K562 (cell line): ENCODE data around the gene MPC2. TPM values are rescaled to one million over a fixed set of nuclear protein-coding genes. Genes with fewer than 3 reads are reported as not detected.

Experiments
- BCOR ChIP-seq: fragments of 450-650 bp; IDR thresholded peaks from 2 replicates; pipeline ENCODE4 v1.6.1; 2016
- CBFA2T2 ChIP-seq: fragments of 450-650 bp; conservative IDR thresholded peaks from 2 replicates; pipeline ENCODE4 v1.6.1; 2017; ENCODE audit warnings: mild to moderate bottlenecking
- EGR1 ChIP-seq: fragments of 450-650 bp; conservative IDR thresholded peaks from 2 replicates; pipeline ENCODE4 v1.6.1; 2017; ENCODE audit warnings: mild to moderate bottlenecking
- EP400 ChIP-seq: fragments of 450-650 bp; IDR thresholded peaks from 2 replicates; pipeline ENCODE4 v1.6.1; 2017; ENCODE audit warnings: antibody characterized with exemption, mild to moderate bottlenecking, moderate library complexity
- HCFC1 ChIP-seq: IDR thresholded peaks from 2 replicates; pipeline ENCODE4 v1.6.1; 2012; ENCODE audit warnings: low read depth, low read length, improper control_type of control experiment
- HEY1 ChIP-seq: fragments of 250-450 bp; sonication (Bioruptor Pico); IDR thresholded peaks from 2 replicates; pipeline ENCODE4 v1.5.0; 2020; ENCODE audit warnings: mild to moderate bottlenecking, moderate library complexity, borderline replicate concordance
- HNRNPL ChIP-seq: fragments of 200-400 bp; formaldehyde crosslinking; IDR thresholded peaks from 2 replicates; pipeline ENCODE4 v1.6.1; 2017; ENCODE audit warnings: low read depth, mild to moderate bottlenecking, low read length
- NBN ChIP-seq: fragments of 450-650 bp; IDR thresholded peaks from 2 replicates; pipeline ENCODE4 v1.6.1; 2016; ENCODE audit warnings: low read depth, mild to moderate bottlenecking
- NCOA1 ChIP-seq: fragments of 450-650 bp; IDR thresholded peaks from 2 replicates; pipeline ENCODE4 v1.6.1; 2016; ENCODE audit warnings: low read depth
- PRMT5 ChIP-seq: sonication (generic); formaldehyde crosslinking; IDR thresholded peaks from 2 replicates; pipeline ENCODE4 v1.5.0; 2020; ENCODE audit warnings: missing genetic modification reagents
- PTTG1 ChIP-seq: fragments of 450-650 bp; IDR thresholded peaks from 2 replicates; pipeline ENCODE4 v1.6.1; 2016; ENCODE audit warnings: low read depth, mild to moderate bottlenecking, missing genetic modification characterization, missing compliant biosample characterization
- RAD21 ChIP-seq, 2 experiments: fragments of 250-450 bp in 1 of 2; fragments of 450-650 bp in 1 of 2; sonication (Bioruptor Pico) in 1 of 2; formaldehyde crosslinking in 1 of 2; IDR thresholded peaks in 1 of 2; conservative IDR thresholded peaks in 1 of 2; 2 replicates each; pipeline versions ENCODE4 v1.4.0 to v1.8.0; 2020 to 2022; ENCODE audit warnings: mild to moderate bottlenecking in 2 of 2, moderate library complexity in 1 of 2
- RBM14 ChIP-seq: fragments of 200-400 bp; formaldehyde crosslinking; IDR thresholded peaks from 2 replicates; pipeline ENCODE4 v1.6.1; 2018; ENCODE audit warnings: low read depth, mild to moderate bottlenecking, low read length, moderate library complexity, borderline replicate concordance; ENCODE audit not compliant: insufficient read depth
- RFX5 ChIP-seq: IDR thresholded peaks from 2 replicates; pipeline ENCODE4 v1.6.1; 2011; ENCODE audit warnings: low read depth, mild to moderate bottlenecking, improper control_type of control experiment, low read length
- SMAD2 ChIP-seq: fragments of 150-350 bp; IDR thresholded peaks from 2 replicates; pipeline ENCODE4 v1.6.1; 2014; ENCODE audit warnings: low read depth, mild to moderate bottlenecking, low read length
- TAF15 ChIP-seq: fragments of 200-400 bp; formaldehyde crosslinking; IDR thresholded peaks from 2 replicates; pipeline ENCODE4 v1.6.1; 2017; ENCODE audit warnings: mild to moderate bottlenecking, low read depth, low read length, moderate library complexity
- ZNF696 ChIP-seq: fragments of 250-450 bp; sonication (Bioruptor Pico); conservative IDR thresholded peaks from 2 replicates; pipeline ENCODE4 v1.4.0; 2020; ENCODE audit warnings: mild to moderate bottlenecking, moderate library complexity
- ZNF778 ChIP-seq: fragments of 450-650 bp; formaldehyde crosslinking; IDR thresholded peaks from 2 replicates; pipeline ENCODE4 v1.4.0; 2020; ENCODE audit warnings: mild to moderate bottlenecking, moderate library complexity
- polyA plus RNA-seq, 8 experiments: library from polyadenylated mRNA; depleted of rRNA in 4 of 8; stranded (reverse) in 5 of 8; unstranded in 3 of 8; fragments of >200 nt; fragmentation: Nextera tagmentation in 2 of 8; fragmentation: Illumina TruSeq in 1 of 8; extraction: Ambion mirVana in 2 of 8; extraction: Trizol in 1 of 8; gene quantifications; 2 replicates each; pipeline versions ENCODE4 v1.2.1 to v1.2.3, GENCODE V29; 2011 to 2014; ENCODE audit warnings: inconsistent platforms in 1 of 8, missing spikeins in 1 of 8
- total RNA-seq, 7 experiments: library from RNA; depleted of rRNA in 6 of 7; stranded (reverse); fragments of >200 nt in 6 of 7; fragmentation: Illumina TruSeq in 2 of 7; extraction: Trizol in 2 of 7; gene quantifications; 2 replicates each; pipeline versions ENCODE4 v1.2.1 to v1.2.3, GENCODE V29; 2011 to 2021; ENCODE audit warnings: low replicate concordance in 1 of 7
- TF ChIP-seq, protein P1 (sequence below): sonication (generic); formaldehyde crosslinking; IDR thresholded peaks from 2 replicates; pipeline ENCODE4 v1.8.0; 2022; ENCODE audit warnings: mild to moderate bottlenecking, low read depth, missing genetic modification reagents
- TF ChIP-seq, protein P2 (sequence below), 2 experiments: fragments of 150-350 bp in 1 of 2; IDR thresholded peaks; 2 replicates each; pipeline ENCODE4 v1.6.1; 2012 to 2016; ENCODE audit warnings: low read depth in 2 of 2, low read length in 2 of 2, mild to moderate bottlenecking in 1 of 2, moderate library complexity in 1 of 2
- TF ChIP-seq, protein P3 (sequence below): IDR thresholded peaks from 2 replicates; pipeline ENCODE4 v1.6.1; 2011; ENCODE audit not compliant: insufficient read length; ENCODE audit errors: extremely low read depth
- TF ChIP-seq, protein P4 (sequence below): conservative IDR thresholded peaks from 2 replicates; pipeline ENCODE4 v1.6.1; 2011; ENCODE audit warnings: low read depth, mild to moderate bottlenecking, low read length; ENCODE audit not compliant: control insufficient read depth

The MPC2 gene
- total and polyA plus RNA-seq, 9 of the 15 experiments (the other 6 are each of a cell fraction or from before 2014, with no cell fraction given), result 70.7 to 179 (median 144) TPM

DNA sequence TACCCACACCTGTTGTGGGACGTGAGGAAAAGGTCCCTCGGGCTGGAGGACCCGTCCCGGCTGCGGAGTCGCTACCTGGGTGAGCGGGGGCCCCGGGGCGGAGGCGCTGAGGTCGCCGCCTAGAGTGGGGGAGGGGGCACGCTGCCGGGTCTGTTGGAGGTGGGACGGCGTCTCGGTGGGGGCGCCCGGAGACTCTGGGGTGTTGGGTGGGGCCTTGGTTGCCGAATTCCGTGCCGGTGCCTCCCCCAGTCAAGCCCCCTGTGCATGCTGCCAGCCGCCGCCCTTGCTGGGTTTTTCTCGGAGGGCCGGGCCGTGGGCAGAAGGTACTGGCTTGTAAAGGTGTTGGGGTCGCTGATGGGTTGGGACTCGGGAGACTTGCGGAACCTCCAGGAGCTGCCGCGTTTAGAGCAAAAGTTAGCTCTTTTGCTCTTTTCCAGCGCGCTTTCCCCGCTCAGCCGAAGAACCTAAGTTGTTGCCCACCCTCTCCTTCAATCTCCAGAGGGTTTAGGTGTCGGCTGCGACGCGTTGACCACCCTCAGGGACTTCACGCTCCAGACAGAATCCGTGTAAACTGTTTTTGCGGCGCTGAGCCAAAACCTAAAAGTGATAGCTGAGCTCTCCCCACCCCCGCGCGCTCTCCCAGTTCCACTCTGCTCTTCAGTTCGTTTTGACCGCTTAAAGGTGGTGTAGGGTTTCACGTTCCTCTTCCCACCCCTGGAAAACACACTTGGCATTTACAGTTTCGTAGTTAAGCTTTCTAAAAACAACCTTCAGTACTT, at the start of gene MPC2 (continued):
- no peak for TF ChIP-seq ZNF778
- TF ChIP-seq RBM14, result no peak
- no peak for TF ChIP-seq PTTG1 (tag)
- TF ChIP-seq HNRNPL, result peak; percentile 59; the same call in 1 of the 2 replicates
- TF ChIP-seq, protein P1, sequence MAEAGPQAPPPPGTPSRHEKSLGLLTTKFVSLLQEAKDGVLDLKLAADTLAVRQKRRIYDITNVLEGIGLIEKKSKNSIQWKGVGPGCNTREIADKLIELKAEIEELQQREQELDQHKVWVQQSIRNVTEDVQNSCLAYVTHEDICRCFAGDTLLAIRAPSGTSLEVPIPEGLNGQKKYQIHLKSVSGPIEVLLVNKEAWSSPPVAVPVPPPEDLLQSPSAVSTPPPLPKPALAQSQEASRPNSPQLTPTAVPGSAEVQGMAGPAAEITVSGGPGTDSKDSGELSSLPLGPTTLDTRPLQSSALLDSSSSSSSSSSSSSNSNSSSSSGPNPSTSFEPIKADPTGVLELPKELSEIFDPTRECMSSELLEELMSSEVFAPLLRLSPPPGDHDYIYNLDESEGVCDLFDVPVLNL (CRISPR knock-in tag), result no peak
- TF ChIP-seq PRMT5, result no peak
- no peak for TF ChIP-seq RFX5
- no peak for TF ChIP-seq HEY1
- TF ChIP-seq, protein P2, sequence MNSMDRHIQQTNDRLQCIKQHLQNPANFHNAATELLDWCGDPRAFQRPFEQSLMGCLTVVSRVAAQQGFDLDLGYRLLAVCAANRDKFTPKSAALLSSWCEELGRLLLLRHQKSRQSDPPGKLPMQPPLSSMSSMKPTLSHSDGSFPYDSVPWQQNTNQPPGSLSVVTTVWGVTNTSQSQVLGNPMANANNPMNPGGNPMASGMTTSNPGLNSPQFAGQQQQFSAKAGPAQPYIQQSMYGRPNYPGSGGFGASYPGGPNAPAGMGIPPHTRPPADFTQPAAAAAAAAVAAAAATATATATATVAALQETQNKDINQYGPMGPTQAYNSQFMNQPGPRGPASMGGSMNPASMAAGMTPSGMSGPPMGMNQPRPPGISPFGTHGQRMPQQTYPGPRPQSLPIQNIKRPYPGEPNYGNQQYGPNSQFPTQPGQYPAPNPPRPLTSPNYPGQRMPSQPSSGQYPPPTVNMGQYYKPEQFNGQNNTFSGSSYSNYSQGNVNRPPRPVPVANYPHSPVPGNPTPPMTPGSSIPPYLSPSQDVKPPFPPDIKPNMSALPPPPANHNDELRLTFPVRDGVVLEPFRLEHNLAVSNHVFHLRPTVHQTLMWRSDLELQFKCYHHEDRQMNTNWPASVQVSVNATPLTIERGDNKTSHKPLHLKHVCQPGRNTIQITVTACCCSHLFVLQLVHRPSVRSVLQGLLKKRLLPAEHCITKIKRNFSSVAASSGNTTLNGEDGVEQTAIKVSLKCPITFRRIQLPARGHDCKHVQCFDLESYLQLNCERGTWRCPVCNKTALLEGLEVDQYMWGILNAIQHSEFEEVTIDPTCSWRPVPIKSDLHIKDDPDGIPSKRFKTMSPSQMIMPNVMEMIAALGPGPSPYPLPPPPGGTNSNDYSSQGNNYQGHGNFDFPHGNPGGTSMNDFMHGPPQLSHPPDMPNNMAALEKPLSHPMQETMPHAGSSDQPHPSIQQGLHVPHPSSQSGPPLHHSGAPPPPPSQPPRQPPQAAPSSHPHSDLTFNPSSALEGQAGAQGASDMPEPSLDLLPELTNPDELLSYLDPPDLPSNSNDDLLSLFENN (IDR thresholded peaks at IDR 0.05; ENCODE audit: low read depth in 2 of 2, low read length in 2 of 2), result no peak; a peak in 1 of 4 replicates
- TF ChIP-seq HCFC1, result no peak
- no peak for TF ChIP-seq CBFA2T2
- TF ChIP-seq, protein P3, sequence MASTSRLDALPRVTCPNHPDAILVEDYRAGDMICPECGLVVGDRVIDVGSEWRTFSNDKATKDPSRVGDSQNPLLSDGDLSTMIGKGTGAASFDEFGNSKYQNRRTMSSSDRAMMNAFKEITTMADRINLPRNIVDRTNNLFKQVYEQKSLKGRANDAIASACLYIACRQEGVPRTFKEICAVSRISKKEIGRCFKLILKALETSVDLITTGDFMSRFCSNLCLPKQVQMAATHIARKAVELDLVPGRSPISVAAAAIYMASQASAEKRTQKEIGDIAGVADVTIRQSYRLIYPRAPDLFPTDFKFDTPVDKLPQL, result peak; percentile 77
- TF ChIP-seq SMAD2, result no peak
- no peak for TF ChIP-seq NCOA1
- peak; percentile 75; the same call in 1 of the 2 replicates for TF ChIP-seq NBN
- peak; percentile 37; the same call in 1 of the 2 replicates for TF ChIP-seq EP400
- TF ChIP-seq, protein P4, sequence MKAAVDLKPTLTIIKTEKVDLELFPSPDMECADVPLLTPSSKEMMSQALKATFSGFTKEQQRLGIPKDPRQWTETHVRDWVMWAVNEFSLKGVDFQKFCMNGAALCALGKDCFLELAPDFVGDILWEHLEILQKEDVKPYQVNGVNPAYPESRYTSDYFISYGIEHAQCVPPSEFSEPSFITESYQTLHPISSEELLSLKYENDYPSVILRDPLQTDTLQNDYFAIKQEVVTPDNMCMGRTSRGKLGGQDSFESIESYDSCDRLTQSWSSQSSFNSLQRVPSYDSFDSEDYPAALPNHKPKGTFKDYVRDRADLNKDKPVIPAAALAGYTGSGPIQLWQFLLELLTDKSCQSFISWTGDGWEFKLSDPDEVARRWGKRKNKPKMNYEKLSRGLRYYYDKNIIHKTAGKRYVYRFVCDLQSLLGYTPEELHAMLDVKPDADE, result peak; percentile 10; the same call in 1 of the 2 replicates
- TF ChIP-seq BCOR, result no peak; the same call in 1 of the 2 replicates
- peak; percentile 93 for TF ChIP-seq EGR1
- TF ChIP-seq TAF15, result no peak
- no peak for TF ChIP-seq ZNF696 (CRISPR knock-in tag)
- TF ChIP-seq RAD21 (CRISPR knock-in tag; conservative IDR thresholded peaks at IDR 0.05 in 1 of 2, IDR thresholded peaks at IDR 0.05 in 1 of 2), result no peak
